ENCODE results near the gene SH3BP1. TPM values are rescaled to one million over a fixed set of nuclear protein-coding genes. Genes with fewer than 3 reads are reported as not detected.

SH3BP1 gene
- total and polyA plus RNA-seq, 2 donors (not counting 1 experiment from before 2014, with no cell fraction given): 44.0 to 69.7 TPM

DNA sequence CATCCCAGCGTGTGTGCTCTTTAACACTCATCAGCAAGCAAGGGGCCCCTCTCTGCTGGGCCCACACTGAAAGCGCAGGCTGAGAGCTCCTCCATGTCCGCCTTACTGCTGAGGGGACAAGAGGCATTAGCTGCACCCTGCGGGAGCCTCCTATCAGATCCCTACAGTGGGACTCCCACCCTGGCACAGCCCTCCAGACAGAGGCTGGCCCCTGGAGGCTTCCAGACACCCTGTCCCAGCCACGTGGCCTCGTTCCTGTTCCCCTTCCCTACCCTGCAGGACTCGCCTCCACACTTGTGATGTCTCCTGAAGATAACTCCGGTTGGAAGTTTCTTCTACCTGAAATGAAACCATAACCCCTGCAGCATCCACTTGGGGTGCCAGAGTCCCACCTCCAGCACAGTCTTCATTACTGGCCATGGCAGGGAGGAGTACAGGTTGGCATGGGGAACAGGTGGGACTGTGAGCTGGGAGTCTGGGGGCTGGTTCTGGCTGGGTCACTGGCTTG, 5.0 kb upstream of the SH3BP1 start:
- intact Hi-C loops (cut with micrococcal nuclease): loop anchor here (5.0 kb wide), 1 partner anchor 113 kb away; no protein-coding TSS in a partner anchor
- CTCF ChIA-PET: interaction anchor here (0.5 to 30.7 kb wide), 8 partner anchors 1 to 183 kb away, joined by 3 to 620 read pairs (median 11); partner anchors contain the start of genes GGA1, LGALS1, NOL12 and PDXP
- no peak for ATAC-seq (ENCODE audit: low read depth)

DNA sequence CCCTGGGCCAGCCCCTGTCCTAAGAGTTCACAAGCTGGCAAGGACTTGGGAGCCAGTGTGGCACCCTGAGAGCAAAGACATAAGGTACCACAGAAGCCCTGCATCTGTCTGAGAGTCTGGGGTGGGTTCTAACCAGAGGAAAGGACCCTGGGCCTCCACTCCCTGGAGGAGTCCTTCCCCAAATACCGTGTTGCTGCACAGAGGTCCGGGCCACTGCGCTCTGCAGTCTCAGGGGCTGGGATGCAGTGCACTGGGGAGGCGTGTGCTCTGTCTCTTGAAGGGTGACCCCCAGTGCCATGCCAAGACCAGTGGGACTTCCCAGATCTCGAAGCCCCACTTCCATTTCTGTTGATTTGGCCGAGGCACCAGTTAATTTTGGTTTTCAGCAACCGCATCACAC, 4.3 kb upstream of the SH3BP1 start:
- Histone ChIP-seq H3K4me1 (ENCODE audit: control insufficient read depth in 2 of 2, insufficient read depth in 2 of 2, low read length in 2 of 2) (peaks cover 64 to 76% of the 10 kb centered on the region in 2 donors), H3K36me3 (replicated peaks in 1 of 2; ENCODE audit: control extremely low read depth in 1 of 2, control insufficient read depth in 1 of 2, extremely low read depth in 1 of 2, insufficient read depth in 2 of 2, low read length in 1 of 2) (peaks cover 0 to 10% of the 10 kb centered on the region in 2 experiments), H3K27ac (ENCODE audit: low read length in 2 of 2) (peak overlapping the region; percentile 89 to 94), H4K20me1 (ENCODE audit: control insufficient read depth, insufficient read depth, low read length, poor library complexity, severe bottlenecking) (no peaks in the 10 kb centered on the region), H3K27me3 (replicated peaks in 1 of 4; ENCODE audit: control extremely low read depth in 1 of 4, control insufficient read depth in 3 of 4, insufficient read depth in 4 of 4, low read length in 3 of 4) (no peaks in the 10 kb centered on the region), H3K4me2 (replicated peaks; ENCODE audit: low read depth, low read length, poor library complexity, severe bottlenecking) (peak overlapping the region; percentile 95), H3K9ac (ENCODE audit: low read length) (no peak overlapping the region), H3K9me3 (ENCODE audit: control extremely low read depth in 1 of 3, control insufficient read depth in 2 of 3, insufficient read depth in 1 of 3, low read length in 2 of 3) (no peaks in the 10 kb centered on the region), H2AFZ (ENCODE audit: insufficient read depth, low read depth, low read length, poor library complexity, severe bottlenecking) (no peak overlapping the region), H3K4me3 (ENCODE audit: control extremely low read depth in 1 of 5, extremely low read depth in 1 of 5, insufficient read depth in 1 of 5, low read depth in 2 of 5, low read length in 4 of 5) (no peak overlapping the region), H3K79me2 (ENCODE audit: control insufficient read depth, insufficient read depth, low read length) (peaks cover 6% of the 10 kb centered on the region)
- H3K27me3 Mint-ChIP-seq: no peaks in the 10 kb centered on the region
- no peaks in the 10 kb centered on the region for H3K9me3 Mint-ChIP-seq (ENCODE audit: insufficient read depth)
- WGBS (ENCODE audit: insufficient coverage): 85% methylated on average over 7 of the region's 7 CpGs
- ChIA-PET CTCF (interaction anchor here (1.0 to 30.7 kb wide), 5 partner anchors 0 to 43 kb away, joined by 3 to 620 read pairs (median 501); partner anchors contain the start of genes GGA1, LGALS1, NOL12 and PDXP), POLR2A (interaction anchor here (0.6 to 3.4 kb wide), 5 partner anchors 7 to 26 kb away, joined by 3 to 43 read pairs (median 11); partner anchors contain the start of gene GGA1)
- peak overlapping the region; percentile 97 for H3K27ac Mint-ChIP-seq
- no peak for TF ChIP-seq EZH2 (IDR thresholded peaks at IDR 0.05; ENCODE audit: borderline replicate concordance, insufficient read depth, low read depth, low read length, poor library complexity, severe bottlenecking)
- TF ChIP-seq, protein P1, sequence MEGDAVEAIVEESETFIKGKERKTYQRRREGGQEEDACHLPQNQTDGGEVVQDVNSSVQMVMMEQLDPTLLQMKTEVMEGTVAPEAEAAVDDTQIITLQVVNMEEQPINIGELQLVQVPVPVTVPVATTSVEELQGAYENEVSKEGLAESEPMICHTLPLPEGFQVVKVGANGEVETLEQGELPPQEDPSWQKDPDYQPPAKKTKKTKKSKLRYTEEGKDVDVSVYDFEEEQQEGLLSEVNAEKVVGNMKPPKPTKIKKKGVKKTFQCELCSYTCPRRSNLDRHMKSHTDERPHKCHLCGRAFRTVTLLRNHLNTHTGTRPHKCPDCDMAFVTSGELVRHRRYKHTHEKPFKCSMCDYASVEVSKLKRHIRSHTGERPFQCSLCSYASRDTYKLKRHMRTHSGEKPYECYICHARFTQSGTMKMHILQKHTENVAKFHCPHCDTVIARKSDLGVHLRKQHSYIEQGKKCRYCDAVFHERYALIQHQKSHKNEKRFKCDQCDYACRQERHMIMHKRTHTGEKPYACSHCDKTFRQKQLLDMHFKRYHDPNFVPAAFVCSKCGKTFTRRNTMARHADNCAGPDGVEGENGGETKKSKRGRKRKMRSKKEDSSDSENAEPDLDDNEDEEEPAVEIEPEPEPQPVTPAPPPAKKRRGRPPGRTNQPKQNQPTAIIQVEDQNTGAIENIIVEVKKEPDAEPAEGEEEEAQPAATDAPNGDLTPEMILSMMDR (IDR thresholded peaks at IDR 0.05): no peak
- intact Hi-C loops (cut with micrococcal nuclease): no loop called here
- no peak for ATAC-seq (ENCODE audit: low read depth)
- DNase-seq: no peak
- peaks cover 66% of the 10 kb centered on the region for H3K4me1 Mint-ChIP-seq
- no peak overlapping the region for H3K4me3 Mint-ChIP-seq

More for the DNA sequence above, 5.0 kb upstream of the SH3BP1 start:
- Mint-ChIP-seq H3K9me3 (ENCODE audit: insufficient read depth) (no peaks in the 10 kb centered on the region), H3K4me3 (peak overlapping the region; percentile 87), H3K4me1 (peaks cover 64% of the 10 kb centered on the region), H3K27me3 (no peaks in the 10 kb centered on the region), H3K27ac (peak overlapping the region; percentile 97)
- H4K20me1 ChIP-seq (ENCODE audit: control insufficient read depth, insufficient read depth, low read length, poor library complexity, severe bottlenecking): no peaks in the 10 kb centered on the region
- DNase-seq: no peak
- H3K27me3 ChIP-seq (replicated peaks in 1 of 4; ENCODE audit: control extremely low read depth in 1 of 4, control insufficient read depth in 3 of 4, insufficient read depth in 4 of 4, low read length in 3 of 4): no peaks in the 10 kb centered on the region
- POLR2A ChIA-PET: interaction anchor here (0.6 to 3.4 kb wide), 10 partner anchors 8 to 210 kb away, joined by 3 to 43 read pairs (median 6); partner anchors contain the start of genes ANKRD54, GGA1 and PDXP
- peak overlapping the region in 3 of 5 experiments; percentile 37 to 56 (median 43) for H3K4me3 ChIP-seq (ENCODE audit: control extremely low read depth in 1 of 5, extremely low read depth in 1 of 5, insufficient read depth in 1 of 5, low read depth in 2 of 5, low read length in 4 of 5)
- peak overlapping the region; percentile 95 for H3K4me2 ChIP-seq (replicated peaks; ENCODE audit: low read depth, low read length, poor library complexity, severe bottlenecking)
- peaks cover 2% of the 10 kb centered on the region for H3K79me2 ChIP-seq (ENCODE audit: control insufficient read depth, insufficient read depth, low read length)
- peaks cover 0 to 13% of the 10 kb centered on the region in 2 experiments for H3K36me3 ChIP-seq (replicated peaks in 1 of 2; ENCODE audit: control extremely low read depth in 1 of 2, control insufficient read depth in 1 of 2, extremely low read depth in 1 of 2, insufficient read depth in 2 of 2, low read length in 1 of 2)
- no peaks in the 10 kb centered on the region for H3K9me3 ChIP-seq (ENCODE audit: control extremely low read depth in 1 of 3, control insufficient read depth in 2 of 3, insufficient read depth in 1 of 3, low read length in 2 of 3)
- peak overlapping the region; percentile 54 for H3K9ac ChIP-seq (ENCODE audit: low read length)
- no peak for TF ChIP-seq EZH2 (IDR thresholded peaks at IDR 0.05; ENCODE audit: borderline replicate concordance, insufficient read depth, low read depth, low read length, poor library complexity, severe bottlenecking)
- TF ChIP-seq, protein P1 (IDR thresholded peaks at IDR 0.05): no peak
- H2AFZ ChIP-seq (ENCODE audit: insufficient read depth, low read depth, low read length, poor library complexity, severe bottlenecking): peak overlapping the region; percentile 53
- 45% methylated on average over 8 of the region's 8 CpGs for WGBS (ENCODE audit: insufficient coverage)
- H3K4me1 ChIP-seq (ENCODE audit: control insufficient read depth in 2 of 2, insufficient read depth in 2 of 2, low read length in 2 of 2): peaks cover 64 to 72% of the 10 kb centered on the region in 2 donors
- H3K27ac ChIP-seq (ENCODE audit: low read length in 2 of 2): peak overlapping the region; percentile 89 to 94

Measured in B cell (primary cell).